K562 (cell line): ENCODE measurements around the gene PLK4. TPM values are rescaled to one million over a fixed set of nuclear protein-coding genes. Genes with fewer than 3 reads are reported as not detected.

ENCODE experiments used
- CREB3L1 ChIP-seq: fragments of 450-650 bp; IDR thresholded peaks from 2 replicates; pipeline ENCODE4 v1.6.1; 2014; ENCODE audit warnings: low read depth, mild to moderate bottlenecking, moderate library complexity, borderline replicate concordance
- FOXJ2 ChIP-seq: fragments of 200-800 bp; sonication (Bioruptor generic); IDR thresholded peaks from 2 replicates; pipeline ENCODE4 v1.6.1; 2016; ENCODE audit warnings: missing genetic modification characterization, missing compliant biosample characterization
- LARP7 ChIP-seq: fragments of 450-650 bp; IDR thresholded peaks from 2 replicates; pipeline ENCODE4 v1.6.1; 2016
- RNF219 ChIP-seq: fragments of 250-450 bp; sonication (Bioruptor Pico); IDR thresholded peaks from 2 replicates; pipeline ENCODE4 v1.5.0; 2022; ENCODE audit warnings: mild to moderate bottlenecking
- SMAD2 ChIP-seq: fragments of 150-350 bp; IDR thresholded peaks from 2 replicates; pipeline ENCODE4 v1.6.1; 2014; ENCODE audit warnings: low read depth, mild to moderate bottlenecking, low read length
- TCF3 ChIP-seq: sonication (generic); formaldehyde crosslinking; IDR thresholded peaks from 2 replicates; pipeline ENCODE4 v1.4.0; 2020; ENCODE audit warnings: mild to moderate bottlenecking, missing genetic modification reagents
- ZNF507 ChIP-seq: conservative IDR thresholded peaks from 2 replicates; pipeline ENCODE4 v1.6.1; 2017; ENCODE audit warnings: missing genetic modification characterization, missing compliant biosample characterization
- ZSCAN29 ChIP-seq: fragments of 450-650 bp; IDR thresholded peaks from 2 replicates; pipeline ENCODE4 v1.6.1; 2017
- polyA plus RNA-seq, 8 experiments: library from polyadenylated mRNA; depleted of rRNA in 4 of 8; stranded (reverse) in 5 of 8; unstranded in 3 of 8; fragments of >200 nt; fragmentation: Nextera tagmentation in 2 of 8; fragmentation: Illumina TruSeq in 1 of 8; extraction: Ambion mirVana in 2 of 8; extraction: Trizol in 1 of 8; gene quantifications; 2 replicates each; pipeline versions ENCODE4 v1.2.1 to v1.2.3, GENCODE V29; 2011 to 2014; ENCODE audit warnings: inconsistent platforms in 1 of 8, missing spikeins in 1 of 8
- total RNA-seq, 7 experiments: library from RNA; depleted of rRNA in 6 of 7; stranded (reverse); fragments of >200 nt in 6 of 7; fragmentation: Illumina TruSeq in 2 of 7; extraction: Trizol in 2 of 7; gene quantifications; 2 replicates each; pipeline versions ENCODE4 v1.2.1 to v1.2.3, GENCODE V29; 2011 to 2021; ENCODE audit warnings: low replicate concordance in 1 of 7
- TF ChIP-seq, protein P1 (sequence below): sonication (generic); formaldehyde crosslinking; IDR thresholded peaks from 2 replicates; pipeline ENCODE4 v1.8.1; 2023; ENCODE audit warnings: missing genetic modification reagents, mild to moderate bottlenecking, borderline replicate concordance
- TF ChIP-seq, protein P2 (sequence below): fragments of 450-650 bp; IDR thresholded peaks from 2 replicates; pipeline ENCODE4 v1.6.1; 2018; ENCODE audit warnings: mild to moderate bottlenecking, low read depth; ENCODE audit not compliant: partially characterized antibody
- TF ChIP-seq, protein P3 (sequence below): IDR thresholded peaks from 2 replicates; pipeline ENCODE4 v1.6.1; 2016; ENCODE audit warnings: missing genetic modification characterization, missing compliant biosample characterization

The PLK4 gene
- total and polyA plus RNA-seq, 9 of the 15 experiments (the other 6 are each of a cell fraction or from before 2014, with no cell fraction given): 16.2 to 95.3 (median 54.3) TPM

- TF ChIP-seq, protein P1, sequence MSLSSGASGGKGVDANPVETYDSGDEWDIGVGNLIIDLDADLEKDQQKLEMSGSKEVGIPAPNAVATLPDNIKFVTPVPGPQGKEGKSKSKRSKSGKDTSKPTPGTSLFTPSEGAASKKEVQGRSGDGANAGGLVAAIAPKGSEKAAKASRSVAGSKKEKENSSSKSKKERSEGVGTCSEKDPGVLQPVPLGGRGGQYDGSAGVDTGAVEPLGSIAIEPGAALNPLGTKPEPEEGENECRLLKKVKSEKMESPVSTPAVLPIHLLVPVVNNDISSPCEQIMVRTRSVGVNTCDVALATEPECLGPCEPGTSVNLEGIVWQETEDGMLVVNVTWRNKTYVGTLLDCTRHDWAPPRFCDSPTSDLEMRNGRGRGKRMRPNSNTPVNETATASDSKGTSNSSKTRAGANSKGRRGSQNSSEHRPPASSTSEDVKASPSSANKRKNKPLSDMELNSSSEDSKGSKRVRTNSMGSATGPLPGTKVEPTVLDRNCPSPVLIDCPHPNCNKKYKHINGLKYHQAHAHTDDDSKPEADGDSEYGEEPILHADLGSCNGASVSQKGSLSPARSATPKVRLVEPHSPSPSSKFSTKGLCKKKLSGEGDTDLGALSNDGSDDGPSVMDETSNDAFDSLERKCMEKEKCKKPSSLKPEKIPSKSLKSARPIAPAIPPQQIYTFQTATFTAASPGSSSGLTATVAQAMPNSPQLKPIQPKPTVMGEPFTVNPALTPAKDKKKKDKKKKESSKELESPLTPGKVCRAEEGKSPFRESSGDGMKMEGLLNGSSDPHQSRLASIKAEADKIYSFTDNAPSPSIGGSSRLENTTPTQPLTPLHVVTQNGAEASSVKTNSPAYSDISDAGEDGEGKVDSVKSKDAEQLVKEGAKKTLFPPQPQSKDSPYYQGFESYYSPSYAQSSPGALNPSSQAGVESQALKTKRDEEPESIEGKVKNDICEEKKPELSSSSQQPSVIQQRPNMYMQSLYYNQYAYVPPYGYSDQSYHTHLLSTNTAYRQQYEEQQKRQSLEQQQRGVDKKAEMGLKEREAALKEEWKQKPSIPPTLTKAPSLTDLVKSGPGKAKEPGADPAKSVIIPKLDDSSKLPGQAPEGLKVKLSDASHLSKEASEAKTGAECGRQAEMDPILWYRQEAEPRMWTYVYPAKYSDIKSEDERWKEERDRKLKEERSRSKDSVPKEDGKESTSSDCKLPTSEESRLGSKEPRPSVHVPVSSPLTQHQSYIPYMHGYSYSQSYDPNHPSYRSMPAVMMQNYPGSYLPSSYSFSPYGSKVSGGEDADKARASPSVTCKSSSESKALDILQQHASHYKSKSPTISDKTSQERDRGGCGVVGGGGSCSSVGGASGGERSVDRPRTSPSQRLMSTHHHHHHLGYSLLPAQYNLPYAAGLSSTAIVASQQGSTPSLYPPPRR: no peak
- TF ChIP-seq FOXJ2: no peak
- no peak; the same call in 1 of the 2 replicates for TF ChIP-seq TCF3 (CRISPR knock-in tag)
- no peak for TF ChIP-seq ZSCAN29
- peak; percentile 89; the same call in 1 of the 2 replicates for TF ChIP-seq CREB3L1
- TF ChIP-seq, protein P2, sequence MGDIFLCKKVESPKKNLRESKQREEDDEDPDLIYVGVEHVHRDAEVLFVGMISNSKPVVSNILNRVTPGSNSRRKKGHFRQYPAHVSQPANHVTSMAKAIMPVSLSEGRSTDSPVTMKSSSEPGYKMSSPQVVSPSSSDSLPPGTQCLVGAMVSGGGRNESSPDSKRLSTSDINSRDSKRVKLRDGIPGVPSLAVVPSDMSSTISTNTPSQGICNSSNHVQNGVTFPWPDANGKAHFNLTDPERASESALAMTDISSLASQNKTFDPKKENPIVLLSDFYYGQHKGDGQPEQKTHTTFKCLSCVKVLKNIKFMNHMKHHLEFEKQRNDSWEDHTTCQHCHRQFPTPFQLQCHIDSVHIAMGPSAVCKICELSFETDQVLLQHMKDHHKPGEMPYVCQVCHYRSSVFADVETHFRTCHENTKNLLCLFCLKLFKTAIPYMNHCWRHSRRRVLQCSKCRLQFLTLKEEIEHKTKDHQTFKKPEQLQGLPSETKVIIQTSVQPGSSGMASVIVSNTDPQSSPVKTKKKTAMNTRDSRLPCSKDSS: no peak
- TF ChIP-seq, protein P3, sequence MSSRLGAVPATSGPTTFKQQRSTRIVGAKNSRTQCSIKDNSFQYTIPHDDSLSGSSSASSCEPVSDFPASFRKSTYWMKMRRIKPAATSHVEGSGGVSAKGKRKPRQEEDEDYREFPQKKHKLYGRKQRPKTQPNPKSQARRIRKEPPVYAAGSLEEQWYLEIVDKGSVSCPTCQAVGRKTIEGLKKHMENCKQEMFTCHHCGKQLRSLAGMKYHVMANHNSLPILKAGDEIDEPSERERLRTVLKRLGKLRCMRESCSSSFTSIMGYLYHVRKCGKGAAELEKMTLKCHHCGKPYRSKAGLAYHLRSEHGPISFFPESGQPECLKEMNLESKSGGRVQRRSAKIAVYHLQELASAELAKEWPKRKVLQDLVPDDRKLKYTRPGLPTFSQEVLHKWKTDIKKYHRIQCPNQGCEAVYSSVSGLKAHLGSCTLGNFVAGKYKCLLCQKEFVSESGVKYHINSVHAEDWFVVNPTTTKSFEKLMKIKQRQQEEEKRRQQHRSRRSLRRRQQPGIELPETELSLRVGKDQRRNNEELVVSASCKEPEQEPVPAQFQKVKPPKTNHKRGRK: no peak
- no peak for TF ChIP-seq ZNF507 (tag)
- TF ChIP-seq RNF219 (CRISPR knock-in tag): no peak
- TF ChIP-seq SMAD2: no peak
- peak; percentile 81 for TF ChIP-seq LARP7
These were observed at the start of gene PLK4 (continued) for GRCh38 chr4:127880763-127881562.
